Central memory CD4-positive, alpha-beta T cell (primary cell): ENCODE measurements around the gene RAI1.
A peak's percentile ranks its signal among the peaks of the same experiment; 100 is the strongest.

ENCODE experiments used
- DNase-seq: peaks from one replicate; pipeline ENCODE4 v3.0.0; 2022

The RAI1 gene

DNA sequence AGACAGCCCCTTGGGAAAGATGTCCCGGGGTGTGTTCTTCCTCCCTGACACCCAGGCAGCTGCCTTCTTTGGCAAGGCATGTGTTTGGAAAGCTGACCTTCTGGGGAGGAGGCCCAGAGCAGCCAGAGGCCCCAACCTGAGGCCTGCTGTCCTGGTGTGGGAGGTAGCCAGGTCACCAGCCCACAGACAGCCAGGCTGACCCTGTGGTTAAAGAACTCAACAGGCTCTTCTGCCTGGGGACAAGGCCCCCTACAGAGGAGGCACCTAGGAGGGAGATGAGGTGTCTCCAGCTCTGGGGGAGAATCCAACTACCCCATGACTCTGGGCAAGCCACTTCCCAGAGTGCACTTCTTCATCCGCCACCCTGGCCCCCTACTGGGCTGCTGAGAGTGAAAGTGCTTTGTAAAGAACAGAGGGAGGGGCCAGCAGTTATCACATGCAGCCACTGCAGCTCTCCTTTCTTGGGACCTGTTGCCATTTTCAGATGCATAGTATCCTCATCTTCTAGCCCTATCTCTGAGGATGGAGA, 168.7 kb downstream of the RAI1 start:
- peak; percentile 65 for DNase-seq

DNA sequence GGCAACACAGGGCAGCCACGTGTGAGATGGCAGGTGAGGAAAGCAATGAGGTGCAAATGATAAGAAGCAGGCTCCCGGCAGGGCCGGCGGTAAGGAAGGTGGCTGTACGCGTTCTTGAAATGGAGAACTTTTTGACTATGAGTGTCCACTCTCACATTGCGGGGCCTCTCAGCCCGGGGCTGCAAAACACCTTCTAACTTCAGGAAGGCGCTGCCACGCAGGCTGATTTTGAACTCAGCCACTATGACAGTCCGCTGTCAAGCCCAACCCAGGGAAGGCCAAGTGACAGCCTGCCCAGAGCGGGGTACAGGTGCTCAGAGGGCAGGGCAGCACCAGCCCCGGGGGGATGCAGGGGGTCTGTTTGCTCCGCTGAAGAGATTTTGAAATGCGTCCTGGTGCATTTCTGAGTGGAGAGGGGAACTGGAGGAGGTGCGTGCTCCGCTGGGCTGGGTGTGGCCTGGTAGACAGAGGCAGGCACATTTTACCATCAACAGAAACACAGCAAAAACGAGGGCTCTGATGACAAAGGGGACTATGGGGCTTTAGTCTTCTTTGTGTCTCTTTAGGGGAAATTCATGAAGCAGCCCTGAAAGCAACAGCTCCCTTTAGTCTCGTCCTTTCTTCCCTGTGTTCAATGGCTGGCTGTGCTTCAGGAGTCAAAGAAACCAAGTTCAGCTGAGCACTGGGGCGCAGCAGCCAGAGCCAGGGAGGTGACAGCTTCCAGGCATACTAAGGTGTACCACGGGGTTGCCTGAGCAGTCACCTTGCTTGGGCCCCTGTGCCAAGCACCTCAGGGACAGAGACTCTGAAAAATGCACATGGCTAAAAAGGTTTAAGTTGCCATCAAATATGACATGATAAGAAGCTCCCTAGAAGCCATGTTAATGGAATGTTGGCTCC, 170.1 kb downstream of the RAI1 start:
- DNase-seq = no peak

DNA sequence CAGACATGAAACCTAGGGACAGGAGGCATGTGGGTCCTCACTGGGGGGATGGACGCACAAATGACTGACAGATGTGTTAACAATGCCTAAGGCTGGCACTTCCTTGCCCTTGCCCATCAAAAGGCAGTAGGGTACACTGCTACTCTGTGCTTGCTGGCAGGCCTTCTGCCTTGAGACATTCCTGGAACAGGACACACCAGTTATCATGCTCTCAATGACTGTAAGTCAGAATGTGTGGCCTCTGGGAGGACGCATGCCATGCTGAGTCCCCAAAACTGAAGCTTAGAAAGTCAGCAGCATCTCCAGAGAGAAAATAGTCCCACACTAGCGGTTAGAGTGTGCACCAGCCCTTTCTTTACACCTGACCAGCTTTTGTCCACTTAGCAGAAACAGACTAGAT, 171.7 kb downstream of the RAI1 start:
- DNase-seq = no peak

DNA sequence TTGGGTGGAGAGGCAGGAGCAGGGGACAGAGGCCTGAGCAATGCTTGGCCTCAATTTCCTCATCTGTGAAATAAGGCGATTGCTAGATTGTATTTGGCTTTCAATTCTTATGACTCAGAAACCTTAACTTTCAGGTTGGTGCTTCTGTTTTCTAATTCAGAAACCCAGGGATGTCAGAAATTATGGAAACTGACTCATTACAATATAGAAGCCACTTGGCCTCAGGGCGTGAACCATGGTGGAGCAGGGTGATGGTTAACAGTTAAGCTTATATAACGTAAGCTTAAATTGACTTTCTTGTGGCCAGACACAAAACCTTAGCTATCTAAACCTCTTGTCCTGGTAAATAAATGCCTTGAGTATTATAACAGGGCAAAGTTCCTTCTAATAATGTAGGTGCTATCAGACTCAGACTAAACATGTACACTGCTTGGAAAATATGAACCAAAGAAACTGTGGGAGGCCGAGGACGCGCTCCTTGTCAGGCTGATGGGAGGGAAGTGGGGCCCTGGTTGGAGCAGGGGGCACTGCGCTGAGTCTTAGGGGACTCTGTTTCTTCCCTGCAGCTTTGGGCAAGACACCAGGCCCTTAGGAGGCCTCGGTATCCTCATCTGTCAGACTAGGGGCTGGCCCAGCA, 172.7 kb downstream of the RAI1 start:
- DNase-seq = no peak

DNA sequence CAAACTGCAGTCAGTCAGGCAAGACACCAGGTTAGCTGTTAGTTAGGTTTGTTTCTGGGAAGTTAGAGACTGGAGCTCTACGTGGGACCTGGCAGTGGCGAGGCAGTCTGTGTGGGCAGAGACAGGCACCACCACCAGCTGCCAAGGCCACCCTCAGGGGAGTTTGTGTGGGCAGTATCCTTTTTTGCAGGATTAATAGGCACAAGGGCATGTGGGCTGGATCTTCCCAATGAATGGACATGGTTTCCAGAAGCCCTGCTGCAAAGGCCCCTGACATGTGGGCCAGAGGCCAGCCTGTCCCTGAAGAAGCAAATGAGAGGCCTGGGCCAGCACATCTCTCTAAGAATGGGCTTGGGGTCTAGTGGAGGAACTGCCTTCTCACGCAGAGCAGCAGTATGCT, 174.7 kb downstream of the RAI1 start:
- DNase-seq = no peak

DNA sequence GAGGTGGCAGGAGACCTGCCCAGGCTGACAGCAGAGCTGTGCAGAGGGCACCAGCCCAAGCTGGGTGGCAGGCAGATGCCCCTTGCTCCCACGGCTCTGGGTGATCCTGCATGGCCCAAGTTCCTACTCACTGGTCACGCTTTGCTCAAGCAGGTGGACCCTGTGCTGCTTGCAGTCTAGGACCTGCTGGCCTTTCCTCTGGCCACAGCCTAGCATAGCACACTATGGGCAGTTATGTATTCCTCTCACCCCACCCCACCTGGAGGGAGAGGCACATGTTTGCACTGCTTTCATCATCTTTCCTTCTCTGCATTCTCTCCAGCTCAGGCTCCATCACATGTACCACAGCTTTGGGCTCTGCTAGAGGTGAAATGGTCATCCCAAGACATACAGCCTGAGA, 175.1 kb downstream of the RAI1 start:
- no peak for DNase-seq

DNA sequence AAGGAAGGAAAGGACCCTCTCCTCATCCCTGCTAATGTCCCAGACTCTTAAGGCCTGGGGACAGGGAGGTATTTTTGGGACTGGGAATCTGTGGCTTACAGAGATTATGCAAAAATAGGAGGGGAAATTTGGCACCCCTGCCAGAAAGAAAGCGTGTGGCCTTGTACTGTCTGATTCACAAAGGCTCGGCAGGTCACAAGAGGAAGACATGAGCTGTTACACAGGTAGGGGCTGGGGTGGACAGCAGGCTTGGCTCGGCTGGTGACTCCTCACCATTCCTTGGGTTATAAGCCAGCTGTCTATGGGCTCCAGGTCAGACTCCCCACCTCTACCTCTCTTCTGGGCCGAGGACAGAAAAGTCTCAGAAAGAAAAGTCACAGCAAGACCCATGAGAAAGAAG, 176.2 kb downstream of the RAI1 start:
- no peak for DNase-seq

DNA sequence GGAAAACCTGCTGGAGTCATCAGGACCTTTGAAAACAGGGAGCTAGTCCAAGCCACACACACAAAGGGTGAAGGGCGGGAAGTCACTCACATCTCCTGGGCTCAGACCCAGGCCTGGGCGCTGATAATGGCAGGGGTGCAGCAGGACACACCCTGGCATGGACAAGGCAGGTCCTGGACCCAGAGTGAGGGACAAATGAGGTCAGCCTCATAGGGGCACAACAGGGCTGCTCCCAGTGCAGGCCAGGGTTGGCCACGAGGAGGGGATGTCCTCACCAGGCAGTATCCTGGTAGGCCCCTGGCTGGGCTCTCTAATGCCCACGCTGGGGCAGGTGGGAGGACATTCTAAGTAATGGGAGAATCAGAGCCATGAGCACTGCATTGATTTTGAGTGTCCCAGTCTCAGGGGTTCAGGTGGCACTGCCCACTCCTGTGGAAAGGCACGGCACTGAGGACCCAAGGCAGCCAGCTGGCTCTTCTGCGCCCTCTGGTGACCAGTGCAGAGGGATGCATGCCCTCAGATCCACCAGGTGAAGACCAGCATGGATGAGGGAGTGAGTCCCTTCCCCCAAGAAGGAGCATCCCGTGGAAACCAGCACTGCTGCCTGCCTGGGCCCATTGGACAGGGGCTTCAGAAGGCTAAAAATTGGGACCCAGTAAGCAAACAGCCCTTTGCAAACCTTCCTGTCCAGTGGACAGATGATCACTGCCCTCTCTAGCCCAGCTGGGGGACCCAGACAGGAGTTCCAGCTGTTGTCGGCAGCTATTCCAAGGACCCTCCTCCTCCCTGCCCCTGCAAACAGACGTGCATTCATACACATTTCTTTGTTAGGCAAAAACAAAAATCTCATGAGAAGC, 178.9 kb downstream of the RAI1 start:
- DNase-seq = peak; percentile 63

DNA sequence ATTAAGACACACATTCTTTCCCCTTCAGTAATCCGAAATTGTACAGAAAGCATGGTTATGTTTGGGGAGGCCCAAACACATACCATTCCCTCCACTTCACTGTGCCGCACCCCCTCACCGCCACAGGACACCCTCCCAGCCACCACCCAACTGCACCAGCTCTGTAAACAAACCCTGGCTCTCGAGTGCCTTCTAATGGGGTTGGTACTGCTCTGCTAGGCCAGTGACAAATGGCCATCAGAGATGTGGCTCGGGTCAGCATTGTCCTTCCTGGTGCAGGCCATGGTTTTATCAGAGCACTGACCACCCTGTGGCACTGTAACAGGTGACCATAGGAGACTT, 179.5 kb downstream of the RAI1 start:
- DNase-seq = no peak
